Mononuclear cell (primary cell): Measurements from ENCODE around the gene ZNF625. TPM values are rescaled to one million over a fixed set of nuclear protein-coding genes. Genes with fewer than 3 reads are reported as not detected.

ENCODE experiments used
- H3K27me3 ChIP-seq: 2 replicates; pipeline ENCODE4 v1.6.0; 2011; ENCODE audit warnings: low read length, control low read depth; ENCODE audit not compliant: insufficient read depth
- H3K4me1 ChIP-seq: 2 replicates; pipeline ENCODE4 v1.5.1; 2011; ENCODE audit warnings: mild to moderate bottlenecking, low read length, control low read depth; ENCODE audit not compliant: insufficient read depth
- H3K4me3 ChIP-seq: 2 replicates; pipeline ENCODE4 v1.5.1; 2011; ENCODE audit warnings: mild to moderate bottlenecking, low read length, moderate library complexity
- H3K9me3 ChIP-seq: 2 replicates; pipeline ENCODE4 v1.5.1; 2011; ENCODE audit warnings: low read depth, mild to moderate bottlenecking, control low read depth, low read length
- total RNA-seq: library from RNA; depleted of rRNA; stranded (reverse); fragments of >200 nt; gene quantifications from one replicate; pipeline ENCODE4 v1.2.3, GENCODE V29; 2012

Gene ZNF625
- total RNA-seq, 1 donor, result 1.7 TPM

- H3K9me3 ChIP-seq, result no peaks in the 10 kb centered on the region
- H3K4me1 ChIP-seq, result peaks cover 13% of the 10 kb centered on the region
- no peaks in the 10 kb centered on the region for H3K27me3 ChIP-seq
- H3K4me3 ChIP-seq, result peak overlapping the region; percentile 56
These were observed 1.1 kb downstream of the ZNF625 start for GRCh38 chr19:12155324-12155860.

DNA sequence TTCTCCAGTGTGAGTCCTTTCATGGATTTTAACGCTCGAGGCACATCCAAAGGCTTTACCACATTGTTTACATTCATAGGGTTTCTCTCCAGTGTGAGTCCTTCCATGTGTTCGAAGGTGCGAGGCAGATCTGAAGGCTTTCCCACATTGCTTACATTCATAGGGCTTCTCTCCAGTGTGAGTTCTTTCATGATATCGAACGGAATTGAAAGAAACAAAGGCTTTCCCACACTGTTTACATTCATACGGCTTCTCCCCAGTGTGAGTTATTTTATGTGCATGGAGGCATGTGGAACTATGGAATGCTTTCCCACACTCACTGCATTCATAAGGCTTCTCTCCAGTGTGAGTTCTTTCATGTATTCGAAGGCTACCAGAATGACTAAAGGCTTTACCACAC lies 11.2 kb downstream of the ZNF625 start:
- Histone ChIP-seq H3K4me3 (no peak overlapping the region), H3K4me1 (peaks cover 12% of the 10 kb centered on the region), H3K9me3 (peaks cover 14% of the 10 kb centered on the region), H3K27me3 (no peaks in the 10 kb centered on the region)

DNA sequence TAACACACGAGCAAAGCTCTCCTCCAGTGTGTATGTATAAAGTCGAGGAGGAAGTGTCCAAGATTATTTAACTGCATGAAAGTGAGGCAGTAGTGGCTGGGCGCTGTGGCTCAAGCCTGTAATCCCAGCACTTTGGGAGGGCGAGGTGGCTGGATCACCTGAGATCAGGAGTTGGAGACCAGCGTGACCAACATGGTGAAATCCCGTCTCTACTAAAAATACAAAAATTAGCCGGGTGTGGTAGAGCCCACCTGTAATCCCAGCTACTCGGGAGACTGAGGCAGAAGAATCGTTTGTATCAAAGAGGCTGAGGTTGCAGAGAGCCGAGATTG lies 15.2 kb downstream of the ZNF625 start:
- Histone ChIP-seq H3K9me3 (peaks cover 13% of the 10 kb centered on the region), H3K4me3 (no peak overlapping the region), H3K4me1 (peaks cover 23% of the 10 kb centered on the region), H3K27me3 (no peaks in the 10 kb centered on the region)

DNA sequence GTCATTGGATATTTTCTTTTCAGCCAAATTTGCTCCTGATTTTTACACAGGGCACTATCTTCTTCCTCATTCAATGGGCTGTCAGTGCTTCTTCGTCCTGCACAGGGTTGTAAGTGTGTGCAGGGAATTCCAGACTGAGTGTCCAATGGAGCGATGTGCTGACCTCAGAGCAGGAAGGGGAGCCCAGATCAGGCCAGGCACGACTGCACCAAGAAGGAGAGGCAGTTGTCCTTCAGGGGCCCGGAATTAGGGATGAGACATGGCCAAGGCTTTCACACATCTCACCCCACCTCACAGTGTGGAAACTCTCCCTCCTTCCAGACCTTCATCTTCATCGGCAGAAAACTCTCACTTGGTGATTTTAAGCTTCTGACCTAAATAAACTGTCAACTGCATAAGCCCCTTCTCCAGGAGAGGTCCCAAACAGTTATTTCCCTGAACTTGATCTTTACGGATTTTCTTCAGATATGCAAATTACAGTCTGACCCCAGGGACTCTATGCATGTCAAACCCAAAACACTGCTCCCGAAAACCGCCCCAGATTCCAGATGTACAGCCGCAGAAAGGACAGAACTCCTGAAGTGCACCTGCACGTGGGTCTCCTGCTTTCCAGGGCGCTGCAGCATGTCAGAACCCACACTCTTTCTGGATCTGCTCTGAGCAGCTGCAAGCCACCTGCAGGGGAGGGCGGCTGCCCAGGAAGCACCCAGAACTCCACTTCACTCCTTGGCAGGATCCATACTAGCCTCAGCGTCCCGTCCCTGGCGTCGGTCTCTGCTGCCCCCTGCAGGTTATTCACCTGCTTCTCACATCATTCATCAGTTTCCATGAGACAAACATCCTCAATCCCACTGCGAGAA lies 15.8 kb downstream of the ZNF625 start:
- Histone ChIP-seq H3K4me1 (peaks cover 23% of the 10 kb centered on the region), H3K4me3 (peak overlapping the region; percentile 89), H3K9me3 (peaks cover 7% of the 10 kb centered on the region), H3K27me3 (no peaks in the 10 kb centered on the region)

GRCh38 chr19:12139885-12140544 lies 16.5 kb downstream of the ZNF625 start, which contains the start of gene ZNF20:
ZNF20 (minus strand) TSS chr19:12140350; CDS start chr19:12140182, 168 bp downstream.
- Histone ChIP-seq H3K4me3 (peak within 1 kb of the TSS; percentile 89), H3K4me1 (peaks cover 23% of the 10 kb centered on the region), H3K9me3 (no peaks in the 10 kb centered on the region), H3K27me3 (no peaks in the 10 kb centered on the region)

DNA sequence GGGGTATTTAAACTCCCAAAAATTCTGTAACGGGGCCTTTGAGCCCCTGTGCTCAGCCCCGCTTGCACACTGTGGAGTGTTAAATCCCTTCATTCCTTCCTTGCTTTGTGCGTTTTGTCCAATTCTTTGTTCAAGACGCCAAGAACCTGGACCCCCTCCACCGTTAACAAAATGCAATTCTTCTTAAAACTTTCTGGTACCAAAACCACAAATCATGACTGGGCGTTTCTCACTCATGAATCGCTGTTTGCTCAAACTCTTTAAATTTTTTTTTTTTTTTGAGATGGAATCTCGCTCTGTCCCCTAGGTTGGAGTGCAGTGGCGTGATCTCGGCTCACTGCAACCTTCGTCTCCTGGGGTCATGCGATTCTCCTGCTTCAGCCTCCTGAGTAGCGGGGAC lies 17.3 kb downstream of the ZNF625 start:
- Histone ChIP-seq H3K4me1 (peaks cover 23% of the 10 kb centered on the region), H3K4me3 (peak overlapping the region; percentile 89), H3K27me3 (no peaks in the 10 kb centered on the region), H3K9me3 (peaks cover 5% of the 10 kb centered on the region)

GRCh38 chr19:12137221-12137940 lies 19.2 kb downstream of the ZNF625 start:
- Histone ChIP-seq H3K9me3 (peaks cover 21% of the 10 kb centered on the region), H3K4me3 (no peak overlapping the region), H3K4me1 (peaks cover 23% of the 10 kb centered on the region), H3K27me3 (no peaks in the 10 kb centered on the region)

- H3K4me1 ChIP-seq, result no peaks in the 10 kb centered on the region
- peaks cover 35% of the 10 kb centered on the region for H3K9me3 ChIP-seq
- H3K27me3 ChIP-seq, result no peaks in the 10 kb centered on the region
- no peak overlapping the region for H3K4me3 ChIP-seq
These were observed 23.5 kb downstream of the ZNF625 start for GRCh38 chr19:12133069-12133468.

GRCh38 chr19:12126707-12127106 lies 29.8 kb downstream of the ZNF625 start:
- no peak overlapping the region for H3K4me3 ChIP-seq
- H3K4me1 ChIP-seq, result no peaks in the 10 kb centered on the region
- no peaks in the 10 kb centered on the region for H3K27me3 ChIP-seq
- peaks cover 7% of the 10 kb centered on the region for H3K9me3 ChIP-seq

- no peak overlapping the region for H3K4me3 ChIP-seq
- H3K27me3 ChIP-seq, result no peaks in the 10 kb centered on the region
- peaks cover 12% of the 10 kb centered on the region for H3K9me3 ChIP-seq
These were observed 39.1 kb downstream of the ZNF625 start for GRCh38 chr19:12117201-12117970.

GRCh38 chr19:12113121-12113520 lies 43.4 kb downstream of the ZNF625 start:
- no peak overlapping the region for H3K4me3 ChIP-seq
- H3K9me3 ChIP-seq, result peaks cover 35% of the 10 kb centered on the region
- H3K4me1 ChIP-seq, result no peaks in the 10 kb centered on the region
- no peaks in the 10 kb centered on the region for H3K27me3 ChIP-seq

More at GRCh38 chr19:12117201-12117970, 39.1 kb downstream of the ZNF625 start:
- no peaks in the 10 kb centered on the region for H3K4me1 ChIP-seq

DNA sequence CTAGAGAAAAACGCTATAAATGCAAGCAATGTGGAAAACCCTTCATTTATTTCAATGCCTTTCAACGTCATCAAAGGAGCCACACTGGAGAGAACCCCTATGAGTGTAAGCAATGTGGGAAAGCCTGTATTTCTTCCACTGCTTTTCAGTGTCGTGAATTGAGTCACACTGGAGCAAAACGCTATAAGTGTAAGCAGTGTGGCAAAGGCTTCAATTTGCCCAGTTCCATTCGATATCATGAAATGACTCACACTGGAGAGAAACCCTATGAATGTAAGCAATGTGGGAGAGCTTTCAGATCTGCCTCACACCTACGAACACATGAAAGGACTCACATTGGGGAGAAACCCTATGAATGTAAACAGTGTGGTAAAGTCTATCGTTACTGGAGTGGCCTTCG lies 43.8 kb downstream of the ZNF625 start:
- H3K4me3 ChIP-seq, result no peak overlapping the region
- H3K9me3 ChIP-seq, result peaks cover 35% of the 10 kb centered on the region
- H3K27me3 ChIP-seq, result no peaks in the 10 kb centered on the region
- H3K4me1 ChIP-seq, result no peaks in the 10 kb centered on the region

GRCh38 chr19:12111943-12112637 lies 44.4 kb downstream of the ZNF625 start:
- Histone ChIP-seq H3K4me3 (no peak overlapping the region), H3K9me3 (peaks cover 35% of the 10 kb centered on the region), H3K4me1 (no peaks in the 10 kb centered on the region), H3K27me3 (no peaks in the 10 kb centered on the region)

DNA sequence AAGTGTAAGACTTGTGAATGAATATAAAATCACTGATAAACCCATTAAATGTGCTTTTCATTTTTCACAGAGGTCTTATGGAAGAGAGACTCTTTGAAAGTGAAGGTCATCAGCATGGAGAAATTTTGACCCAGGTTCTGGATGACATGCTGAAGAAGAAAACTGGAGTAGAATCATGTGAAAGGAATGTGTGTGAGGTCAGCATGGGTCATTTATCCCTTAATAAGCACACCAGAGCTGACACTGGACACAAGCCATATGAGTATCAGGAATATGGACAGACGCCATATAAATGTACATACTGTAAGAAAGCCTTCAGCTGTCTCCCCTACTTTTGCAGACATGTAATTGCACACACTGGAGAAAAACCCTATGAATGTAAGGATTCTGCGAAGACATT lies 45.4 kb downstream of the ZNF625 start:
- Histone ChIP-seq H3K9me3 (peaks cover 35% of the 10 kb centered on the region), H3K4me1 (no peaks in the 10 kb centered on the region), H3K27me3 (no peaks in the 10 kb centered on the region), H3K4me3 (no peak overlapping the region)
